H1 (cell line): ENCODE data around the gene IL3. TPM values are rescaled to one million over a fixed set of nuclear protein-coding genes. Genes with fewer than 3 reads are reported as not detected.

Source experiments
- CTCF ChIA-PET: fragments of 300-600 bp; sonication (Branson Sonifier 250); formaldehyde crosslinking; loops from one replicate; lab custom pipeline; 2021; ENCODE audit not compliant: partially characterized antibody; lab: Charles Lee
- POLR2A ChIA-PET: fragments of 300-600 bp; sonication (Branson Sonifier 250); formaldehyde crosslinking; loops from one replicate; lab custom pipeline; 2021; ENCODE audit warnings: inconsistent platforms; ENCODE audit not compliant: partially characterized antibody; lab: Charles Lee
- DNase-seq, 2 experiments: peaks; one replicate each; pipeline versions ENCODE4 v3.0.0 to v3.0.0-alpha.2; 2010 to 2022; ENCODE audit warnings: low spot score in 2 of 2, low read depth in 1 of 2, mixed read lengths in 1 of 2
- FAIRE-seq: peaks from 2 replicates; lab custom pipeline; 2011; peaks lifted over from hg19 to GRCh38; lab: Jason Lieb, UNC
- H2AFZ ChIP-seq: 2 replicates; pipeline ENCODE4 v1.8.1; 2012; ENCODE audit warnings: low read length, inconsistent platforms
- H2AK5ac ChIP-seq: 2 replicates; pipeline ENCODE4 v1.6.1; 2013; ENCODE audit warnings: low read depth, low read length
- H2BK120ac ChIP-seq: replicated peaks from 2 replicates; pipeline ENCODE3; 2013; ENCODE audit warnings: low read depth, low read length, inconsistent platforms
- H2BK12ac ChIP-seq: 2 replicates; pipeline ENCODE4 v1.6.1; 2013; ENCODE audit warnings: low read depth, low read length
- H2BK15ac ChIP-seq: 2 replicates; pipeline ENCODE4 v1.6.1; 2013; ENCODE audit warnings: low read length
- H2BK20ac ChIP-seq: 2 replicates; pipeline ENCODE4 v1.6.1; 2013; ENCODE audit warnings: low read length
- H2BK5ac ChIP-seq: 2 replicates; pipeline ENCODE4 v1.6.1; 2013; ENCODE audit warnings: low read depth, low read length
- H3K14ac ChIP-seq: 2 replicates; pipeline ENCODE4 v1.6.1; 2013; ENCODE audit warnings: inconsistent platforms; ENCODE audit not compliant: insufficient read length
- H3K18ac ChIP-seq: 2 replicates; pipeline ENCODE4 v1.6.1; 2013; ENCODE audit warnings: low read length; ENCODE audit errors: extremely low read depth
- H3K23ac ChIP-seq: 2 replicates; pipeline ENCODE4 v1.6.1; 2013; ENCODE audit warnings: inconsistent platforms; ENCODE audit not compliant: insufficient read length
- H3K23me2 ChIP-seq: 2 replicates; pipeline ENCODE4 v1.6.1; 2013; ENCODE audit warnings: low read depth, low read length
- H3K27ac ChIP-seq: 2 replicates; pipeline ENCODE4 v1.6.1; 2011; ENCODE audit warnings: low read depth, low read length, inconsistent platforms
- H3K27me3 ChIP-seq, 4 experiments: replicated peaks in 1 of 4; 1 replicate in 1 of 4; 2 replicates in 3 of 4; pipeline versions ENCODE4 v1.6.1 to v1.8.1; 2011 to 2013; ENCODE audit warnings: low read length in 3 of 4, mild to moderate bottlenecking in 3 of 4, inconsistent platforms in 2 of 4, mixed read lengths in 2 of 4, moderate library complexity in 1 of 4; ENCODE audit not compliant: control insufficient read depth in 3 of 4, insufficient read depth in 3 of 4; ENCODE audit errors: extremely low read depth in 1 of 4
- H3K36me3 ChIP-seq, 4 experiments: 2 replicates each; pipeline versions ENCODE4 v1.6.1 to v1.8.1; 2011 to 2013; ENCODE audit warnings: mild to moderate bottlenecking in 4 of 4, low read length in 3 of 4, moderate library complexity in 2 of 4, control low read depth in 1 of 4, inconsistent platforms in 1 of 4; ENCODE audit not compliant: insufficient read depth in 4 of 4, control insufficient read depth in 2 of 4
- H3K4ac ChIP-seq: replicated peaks from 2 replicates; pipeline ENCODE3; 2013; ENCODE audit warnings: low read length, low read depth, mixed read lengths, inconsistent platforms; ENCODE audit not compliant: insufficient read length
- H3K4me1 ChIP-seq, 4 experiments: replicated peaks in 1 of 4; 1 replicate in 1 of 4; 2 replicates in 3 of 4; pipeline versions ENCODE4 v1.6.1 to v1.8.1; 2011 to 2013; ENCODE audit warnings: low read length in 3 of 4, inconsistent platforms in 2 of 4, mixed read lengths in 1 of 4; ENCODE audit not compliant: insufficient read depth in 4 of 4, control insufficient read depth in 3 of 4
- H3K4me2 ChIP-seq, 2 experiments: 2 replicates each; pipeline versions ENCODE4 v1.6.1 to v1.8.1; 2011 to 2013; ENCODE audit warnings: low read depth in 2 of 2, low read length in 2 of 2, control low read depth in 1 of 2, inconsistent platforms in 1 of 2, mild to moderate bottlenecking in 1 of 2; ENCODE audit not compliant: insufficient read depth in 1 of 2
- H3K4me3 ChIP-seq, 4 experiments: fragments of 200-600, 300-600 bp in 1 of 4; sonication (generic), shearing (Covaris generic), sonication (Bioruptor Twin) in 1 of 4; 2 replicates each; pipeline versions ENCODE4 v1.5.1 to v1.8.1; 2011 to 2016; ENCODE audit warnings: low read length in 4 of 4, low read depth in 3 of 4, control low read depth in 2 of 4, inconsistent platforms in 2 of 4, mild to moderate bottlenecking in 2 of 4, mixed read lengths in 1 of 4, moderate library complexity in 1 of 4; ENCODE audit not compliant: insufficient read depth in 2 of 4; ENCODE audit errors: extremely low read depth in 1 of 4
- H3K56ac ChIP-seq: replicated peaks from 2 replicates; pipeline ENCODE3; 2013; ENCODE audit warnings: low read depth, mild to moderate bottlenecking, mixed read lengths, low read length, inconsistent platforms; ENCODE audit not compliant: insufficient read length
- H3K79me1 ChIP-seq: 2 replicates; pipeline ENCODE4 v1.6.1; 2013; ENCODE audit warnings: low read depth, low read length, control low read depth
- H3K79me2 ChIP-seq, 2 experiments: 2 replicates each; pipeline versions ENCODE4 v1.6.1 to v1.8.1; 2012 to 2013; ENCODE audit warnings: low read length in 2 of 2, mild to moderate bottlenecking in 2 of 2, inconsistent platforms in 1 of 2; ENCODE audit not compliant: insufficient read depth in 2 of 2, control insufficient read depth in 1 of 2
- H3K9ac ChIP-seq, 4 experiments: replicated peaks in 1 of 4; 1 replicate in 1 of 4; 2 replicates in 3 of 4; pipeline versions ENCODE4 v1.6.1 to v1.8.1; 2011 to 2013; ENCODE audit warnings: low read depth in 3 of 4, low read length in 3 of 4, control low read depth in 2 of 4, mild to moderate bottlenecking in 2 of 4, moderate library complexity in 2 of 4, inconsistent platforms in 1 of 4; ENCODE audit errors: extremely low read depth in 1 of 4
- H3K9me3 ChIP-seq, 2 experiments: 2 replicates each; pipeline versions ENCODE4 v1.6.1 to v1.8.1; 2012 to 2013; ENCODE audit warnings: mild to moderate bottlenecking in 2 of 2, moderate library complexity in 2 of 2, control low read depth in 1 of 2, inconsistent platforms in 1 of 2, low read depth in 1 of 2, low read length in 1 of 2, mixed read lengths in 1 of 2; ENCODE audit not compliant: insufficient read depth in 2 of 2
- H4K20me1 ChIP-seq, 2 experiments: replicated peaks in 1 of 2; 2 replicates each; pipeline versions ENCODE3 to v1.8.1; 2011 to 2013; ENCODE audit warnings: inconsistent platforms in 2 of 2, low read length in 2 of 2, mild to moderate bottlenecking in 1 of 2; ENCODE audit not compliant: insufficient read depth in 2 of 2, control insufficient read depth in 1 of 2
- H4K5ac ChIP-seq: 2 replicates; pipeline ENCODE4 v1.6.1; 2013; ENCODE audit warnings: low read length, low read depth, mixed read lengths, inconsistent platforms; ENCODE audit not compliant: insufficient read length
- H4K8ac ChIP-seq: 2 replicates; pipeline ENCODE4 v1.8.0; 2013; ENCODE audit warnings: mild to moderate bottlenecking, moderate library complexity, low read length, inconsistent platforms; ENCODE audit not compliant: insufficient read depth; ENCODE audit errors: extremely low read depth
- H4K91ac ChIP-seq: replicated peaks from 2 replicates; pipeline ENCODE3; 2013; ENCODE audit warnings: low read length, mixed read lengths, inconsistent platforms; ENCODE audit not compliant: insufficient read length
- BRCA1 ChIP-seq: IDR thresholded peaks from 2 replicates; pipeline ENCODE4 v1.6.1; 2012; ENCODE audit warnings: low read depth, low read length, improper control_type of control experiment
- CTBP2 ChIP-seq: IDR thresholded peaks from 2 replicates; pipeline ENCODE4 v1.7.0; 2011; ENCODE audit warnings: borderline replicate concordance, mild to moderate bottlenecking, moderate library complexity, mixed read lengths, low read length; ENCODE audit not compliant: insufficient read depth, insufficient read length
- E2F6 ChIP-seq: IDR thresholded peaks from 2 replicates; pipeline ENCODE4 v1.6.1; 2012; ENCODE audit warnings: inconsistent platforms
- EGR1 ChIP-seq: IDR thresholded peaks from 2 replicates; pipeline ENCODE4 v1.6.1; 2011; ENCODE audit warnings: low read depth, low read length, borderline replicate concordance
- GTF2F1 ChIP-seq: IDR thresholded peaks from 2 replicates; pipeline ENCODE4 v1.6.1; 2012; ENCODE audit warnings: low read depth, low read length, improper control_type of control experiment, borderline replicate concordance
- NANOG ChIP-seq: IDR thresholded peaks from 2 replicates; pipeline ENCODE4 v1.6.1; 2011; ENCODE audit warnings: low read length, low read depth, mild to moderate bottlenecking, inconsistent platforms; ENCODE audit not compliant: insufficient read depth, poor library complexity, severe bottlenecking
- RFX5 ChIP-seq: IDR thresholded peaks from 2 replicates; pipeline ENCODE4 v1.6.1; 2011; ENCODE audit warnings: low read depth, low read length, improper control_type of control experiment, borderline replicate concordance
- SIRT6 ChIP-seq: IDR thresholded peaks from one replicate; pipeline ENCODE4 v1.7.1; 2012; ENCODE audit warnings: low read length, inconsistent platforms
- SP1 ChIP-seq: IDR thresholded peaks from 2 replicates; pipeline ENCODE4 v1.6.1; 2011; ENCODE audit warnings: low read depth, low read length
- SP4 ChIP-seq: IDR thresholded peaks from 2 replicates; pipeline ENCODE4 v1.6.1; 2012; ENCODE audit warnings: low read length, inconsistent platforms
- USF2 ChIP-seq: IDR thresholded peaks from 2 replicates; pipeline ENCODE4 v1.6.1; 2011; ENCODE audit warnings: low read length, improper control_type of control experiment
- ZNF274 ChIP-seq: IDR thresholded peaks from 2 replicates; pipeline ENCODE4 v1.7.0; 2012; ENCODE audit warnings: low read length, borderline replicate concordance; ENCODE audit errors: extremely low read depth
- WGBS, 2 experiments: shearing (Covaris generic) in 1 of 2; methylation state at CpG; one replicate each; pipeline versions ENCODE4 v1.1.6 to v1.1.7; 2013 to 2015; ENCODE audit warnings: low lambda C conversion rate in 2 of 2, mixed read lengths in 2 of 2, inconsistent platforms in 1 of 2, low coverage in 1 of 2, missing lambda C conversion rate in 1 of 2; ENCODE audit not compliant: insufficient replicate concordance in 2 of 2, insufficient coverage in 1 of 2, insufficient read length in 1 of 2; ENCODE audit errors: extremely low coverage in 1 of 2, missing lambda C conversion rate in 1 of 2; 5-methylcytosine and 5-hydroxymethylcytosine counted together
- polyA plus RNA-seq, 7 experiments: library from polyadenylated mRNA; depleted of rRNA in 3 of 7; stranded (reverse) in 5 of 7; unstranded in 2 of 7; fragments of >200 nt in 5 of 7; fragments of 200-250 nt in 2 of 7; gene quantifications; 1 replicate in 5 of 7; 2 replicates in 1 of 7; 4 replicates in 1 of 7; pipeline versions ENCODE4 v1.2.1 to v1.2.3, GENCODE V29; 2011 to 2013; ENCODE audit warnings: missing spikeins in 2 of 7, mixed read lengths in 2 of 7
- total RNA-seq: library from RNA; stranded (reverse); fragmentation: NEBNext Ultra II Directional; extraction: Animal tissue kit (Norgen Biotek cat#: 25700); gene quantifications from 2 replicates; pipeline ENCODE4 v1.2.1, GENCODE V29; 2021
- TF ChIP-seq, protein P1 (sequence below): IDR thresholded peaks from 2 replicates; pipeline ENCODE4 v1.6.1; 2012; ENCODE audit warnings: inconsistent platforms

The IL3 gene
- total and polyA plus RNA-seq, 2 of the 8 experiments (the other 6 are each of a cell fraction or from before 2014, with no cell fraction given), result not detected

DNA sequence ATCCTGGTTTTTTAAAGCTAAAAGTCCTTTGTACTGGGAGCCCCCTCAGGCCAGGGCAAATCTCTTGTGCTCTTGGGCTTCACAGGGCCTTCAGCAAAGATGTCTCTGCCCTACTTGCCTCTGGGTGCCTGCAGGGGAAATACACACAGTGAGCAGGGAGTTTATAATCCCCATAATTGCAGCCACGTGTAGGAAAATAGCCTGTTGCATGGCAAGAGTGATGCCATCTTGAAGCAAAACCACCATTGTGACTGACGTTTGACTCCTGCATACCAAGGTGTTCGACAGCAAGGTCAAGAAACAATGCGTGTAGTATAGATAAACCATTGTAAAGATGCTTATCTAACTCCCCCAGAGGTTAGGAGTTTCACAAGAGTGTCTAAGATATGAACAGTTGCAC is 11.4 kb upstream of the IL3 start:
- H2BK120ac ChIP-seq, result no peak overlapping the region
- no peak overlapping the region for H3K4ac ChIP-seq
- H4K5ac ChIP-seq, result no peak overlapping the region
- FAIRE-seq (no peak), DNase-seq (no peak)
- H3K4me2 ChIP-seq, result no peak overlapping the region
- no peak overlapping the region for H3K23ac ChIP-seq
- H3K56ac ChIP-seq, result no peak overlapping the region
- no peaks in the 10 kb centered on the region for H3K9me3 ChIP-seq
- no peaks in the 10 kb centered on the region for H3K79me1 ChIP-seq
- no peak overlapping the region for H2BK12ac ChIP-seq
- H3K4me1 ChIP-seq, result peaks cover 0 to 5% (median 1%) of the 10 kb centered on the region in 4 experiments; a peak in 2 of 7 replicates
- no peak overlapping the region for H3K27ac ChIP-seq
- H3K4me3 ChIP-seq, result no peak overlapping the region
- H3K79me2 ChIP-seq, result no peaks in the 10 kb centered on the region
- H3K14ac ChIP-seq, result no peak overlapping the region
- ChIA-PET POLR2A (no interaction called here), CTCF (interaction anchor here (0.8 to 2.5 kb wide), 5 partner anchors 14 to 238 kb away, joined by 3 to 20 read pairs (median 4); no protein-coding TSS in a partner anchor)
- H4K20me1 ChIP-seq, result no peaks in the 10 kb centered on the region
- no peaks in the 10 kb centered on the region for H3K36me3 ChIP-seq
- 83% methylated on average over 4 of the region's 4 CpGs; no CpG with 5 or more reads in 1 of the 2 experiments for WGBS, 2 experiments
- no peak overlapping the region for H2AK5ac ChIP-seq
- no peaks in the 10 kb centered on the region for H3K27me3 ChIP-seq
- no peaks in the 10 kb centered on the region for H3K23me2 ChIP-seq
- H3K9ac ChIP-seq, result no peak overlapping the region
- no peak overlapping the region for H2AFZ ChIP-seq
- no peak overlapping the region for H4K91ac ChIP-seq
- no peak overlapping the region for H3K18ac ChIP-seq
- no peak overlapping the region for H4K8ac ChIP-seq
- no peak overlapping the region for H2BK15ac ChIP-seq
- no peak overlapping the region for H2BK5ac ChIP-seq
- H2BK20ac ChIP-seq, result no peak overlapping the region
- TF ChIP-seq SP4, result no peak
- no peak for TF ChIP-seq SIRT6
- no peak for TF ChIP-seq BRCA1
- TF ChIP-seq EGR1, result no peak
- TF ChIP-seq, protein P1, sequence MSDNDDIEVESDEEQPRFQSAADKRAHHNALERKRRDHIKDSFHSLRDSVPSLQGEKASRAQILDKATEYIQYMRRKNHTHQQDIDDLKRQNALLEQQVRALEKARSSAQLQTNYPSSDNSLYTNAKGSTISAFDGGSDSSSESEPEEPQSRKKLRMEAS, result no peak
- TF ChIP-seq ZNF274, result no peak
- TF ChIP-seq GTF2F1, result no peak
- TF ChIP-seq NANOG, result no peak
- TF ChIP-seq RFX5, result no peak
- no peak for TF ChIP-seq CTBP2
- TF ChIP-seq E2F6, result no peak
- no peak for TF ChIP-seq SP1
- TF ChIP-seq USF2, result no peak
